Measurements from ENCODE around the gene SHFL. TPM values are rescaled to one million over a fixed set of nuclear protein-coding genes. Genes with fewer than 3 reads are reported as not detected.

SHFL gene
- total and polyA plus RNA-seq, 2 of the 8 experiments (the other 6 are each of a cell fraction or from before 2014, with no cell fraction given), result 25.3 to 37.1 TPM

DNA sequence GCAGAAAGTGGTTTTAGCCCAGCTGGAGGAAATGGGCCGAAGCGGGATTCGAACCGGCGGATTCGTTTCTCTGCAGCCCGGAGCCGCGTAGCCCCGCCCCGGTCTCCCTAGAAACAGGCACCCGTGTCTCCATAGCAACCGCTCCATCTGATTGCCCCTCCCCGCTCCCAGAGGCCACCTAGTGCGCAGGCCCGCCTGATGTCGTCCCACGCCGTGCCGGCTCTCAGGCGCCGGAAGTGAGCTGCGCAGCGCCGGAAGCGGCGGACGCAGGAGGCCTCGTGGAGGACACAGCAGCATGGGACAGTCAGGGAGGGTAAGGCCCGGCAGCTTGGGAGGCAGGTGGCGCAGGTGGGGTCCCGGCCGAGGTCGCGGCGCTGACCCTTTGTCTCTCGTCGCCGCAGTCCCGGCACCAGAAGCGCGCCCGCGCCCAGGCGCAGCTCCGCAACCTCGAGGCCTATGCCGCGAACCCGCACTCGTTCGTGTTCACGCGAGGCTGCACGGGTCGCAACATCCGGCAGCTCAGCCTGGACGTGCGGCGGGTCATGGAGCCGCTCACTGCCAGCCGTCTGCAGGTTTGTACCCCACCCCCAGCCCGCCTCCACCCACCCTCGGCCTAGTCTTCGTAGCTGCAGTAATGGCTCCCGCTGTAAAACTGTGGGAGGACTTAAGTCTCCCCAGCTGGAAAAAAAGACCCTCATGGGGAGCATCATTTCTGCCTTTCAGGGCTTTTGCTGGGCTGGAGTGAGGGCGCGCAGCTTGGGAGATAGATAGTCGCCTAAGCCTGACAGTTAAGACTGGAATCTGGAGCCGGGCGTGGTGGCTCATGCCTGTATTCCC, 20.2 kb downstream of the SHFL start, which contains the start of gene PPAN (continued):
- no peak for TF ChIP-seq BACH1 (IDR thresholded peaks at IDR 0.05; ENCODE audit: low read length)
- TF ChIP-seq, protein P1, sequence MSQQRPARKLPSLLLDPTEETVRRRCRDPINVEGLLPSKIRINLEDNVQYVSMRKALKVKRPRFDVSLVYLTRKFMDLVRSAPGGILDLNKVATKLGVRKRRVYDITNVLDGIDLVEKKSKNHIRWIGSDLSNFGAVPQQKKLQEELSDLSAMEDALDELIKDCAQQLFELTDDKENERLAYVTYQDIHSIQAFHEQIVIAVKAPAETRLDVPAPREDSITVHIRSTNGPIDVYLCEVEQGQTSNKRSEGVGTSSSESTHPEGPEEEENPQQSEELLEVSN (IDR thresholded peaks at IDR 0.05), result peak; percentile 66
- TF ChIP-seq CBX5 (IDR thresholded peaks at IDR 0.05; ENCODE audit: low read depth, low read length), result no peak
- TF ChIP-seq, protein P2, sequence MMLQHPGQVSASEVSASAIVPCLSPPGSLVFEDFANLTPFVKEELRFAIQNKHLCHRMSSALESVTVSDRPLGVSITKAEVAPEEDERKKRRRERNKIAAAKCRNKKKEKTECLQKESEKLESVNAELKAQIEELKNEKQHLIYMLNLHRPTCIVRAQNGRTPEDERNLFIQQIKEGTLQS (IDR thresholded peaks at IDR 0.05; ENCODE audit: insufficient read depth, low read depth, low read length), result peak; percentile 81
- TF ChIP-seq, protein P3, sequence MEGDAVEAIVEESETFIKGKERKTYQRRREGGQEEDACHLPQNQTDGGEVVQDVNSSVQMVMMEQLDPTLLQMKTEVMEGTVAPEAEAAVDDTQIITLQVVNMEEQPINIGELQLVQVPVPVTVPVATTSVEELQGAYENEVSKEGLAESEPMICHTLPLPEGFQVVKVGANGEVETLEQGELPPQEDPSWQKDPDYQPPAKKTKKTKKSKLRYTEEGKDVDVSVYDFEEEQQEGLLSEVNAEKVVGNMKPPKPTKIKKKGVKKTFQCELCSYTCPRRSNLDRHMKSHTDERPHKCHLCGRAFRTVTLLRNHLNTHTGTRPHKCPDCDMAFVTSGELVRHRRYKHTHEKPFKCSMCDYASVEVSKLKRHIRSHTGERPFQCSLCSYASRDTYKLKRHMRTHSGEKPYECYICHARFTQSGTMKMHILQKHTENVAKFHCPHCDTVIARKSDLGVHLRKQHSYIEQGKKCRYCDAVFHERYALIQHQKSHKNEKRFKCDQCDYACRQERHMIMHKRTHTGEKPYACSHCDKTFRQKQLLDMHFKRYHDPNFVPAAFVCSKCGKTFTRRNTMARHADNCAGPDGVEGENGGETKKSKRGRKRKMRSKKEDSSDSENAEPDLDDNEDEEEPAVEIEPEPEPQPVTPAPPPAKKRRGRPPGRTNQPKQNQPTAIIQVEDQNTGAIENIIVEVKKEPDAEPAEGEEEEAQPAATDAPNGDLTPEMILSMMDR (IDR thresholded peaks at IDR 0.05; ENCODE audit: control extremely low read depth in 1 of 3, insufficient read depth in 1 of 3, low read depth in 1 of 3, low read length in 3 of 3), result peak in 1 of 3 experiments; percentile 13; a peak in 1 of 4 replicates
- TF ChIP-seq KDM1A (IDR thresholded peaks at IDR 0.05; ENCODE audit: borderline replicate concordance, low read length), result no peak
- TF ChIP-seq POU5F1 (IDR thresholded peaks at IDR 0.05; ENCODE audit: low read depth, low read length), result no peak
- no peak for TF ChIP-seq RXRA (IDR thresholded peaks at IDR 0.05; ENCODE audit: insufficient read depth, low read depth, low read length)
- no peak for TF ChIP-seq SIRT6 (IDR thresholded peaks at IDR 0.05; ENCODE audit: low read length)
- TF ChIP-seq RNF2 (IDR thresholded peaks at IDR 0.05; ENCODE audit: borderline replicate concordance, low read depth, low read length, missing control alignments, poor library complexity, severe bottlenecking), result no peak
- peak; percentile 77 for TF ChIP-seq KDM4A (IDR thresholded peaks at IDR 0.05; ENCODE audit: low read depth, low read length, severe bottlenecking)
- no peak for TF ChIP-seq CEBPB (IDR thresholded peaks at IDR 0.05; ENCODE audit: low read depth, low read length)
- TF ChIP-seq SIN3A (conservative IDR thresholded peaks at IDR 0.05 in 1 of 2, IDR thresholded peaks at IDR 0.05 in 1 of 2; ENCODE audit: low read depth in 1 of 2, low read length in 2 of 2), result peak; percentile 38 to 94; a peak in 3 of 4 replicates
- TF ChIP-seq GABPA (IDR thresholded peaks at IDR 0.05; ENCODE audit: borderline replicate concordance, insufficient read depth, low read length), result peak; percentile 98
- TF ChIP-seq SP4 (IDR thresholded peaks at IDR 0.05; ENCODE audit: low read length), result no peak
- TF ChIP-seq CTBP2 (IDR thresholded peaks at IDR 0.05; ENCODE audit: borderline replicate concordance, insufficient read depth, insufficient read length, low read length), result no peak
- TF ChIP-seq, protein P4, sequence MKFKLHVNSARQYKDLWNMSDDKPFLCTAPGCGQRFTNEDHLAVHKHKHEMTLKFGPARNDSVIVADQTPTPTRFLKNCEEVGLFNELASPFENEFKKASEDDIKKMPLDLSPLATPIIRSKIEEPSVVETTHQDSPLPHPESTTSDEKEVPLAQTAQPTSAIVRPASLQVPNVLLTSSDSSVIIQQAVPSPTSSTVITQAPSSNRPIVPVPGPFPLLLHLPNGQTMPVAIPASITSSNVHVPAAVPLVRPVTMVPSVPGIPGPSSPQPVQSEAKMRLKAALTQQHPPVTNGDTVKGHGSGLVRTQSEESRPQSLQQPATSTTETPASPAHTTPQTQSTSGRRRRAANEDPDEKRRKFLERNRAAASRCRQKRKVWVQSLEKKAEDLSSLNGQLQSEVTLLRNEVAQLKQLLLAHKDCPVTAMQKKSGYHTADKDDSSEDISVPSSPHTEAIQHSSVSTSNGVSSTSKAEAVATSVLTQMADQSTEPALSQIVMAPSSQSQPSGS (IDR thresholded peaks at IDR 0.05; ENCODE audit: low read length), result no peak
